Tibial artery (tissue), 4 donors: ENCODE results near the gene ZAP70.

Experiments
- DNase-seq, 2 donors: peaks; one replicate each; pipeline ENCODE4 v3.0.0-alpha.2; 2019
- H3K27ac ChIP-seq, 2 donors: fragments of 200-600 bp; sonication (generic) in 1 of 2; 1 replicate in 1 of 2; 2 replicates in 1 of 2; pipeline ENCODE4 v1.5.1; 2018 to 2019; ENCODE audit warnings: mild to moderate bottlenecking in 1 of 2
- H3K27me3 ChIP-seq, 2 donors: fragments of 200-600 bp; sonication (generic) in 1 of 2; one replicate each; pipeline versions ENCODE4 v1.5.1 to v1.6.0; 2016 to 2019
- H3K36me3 ChIP-seq, 3 donors: fragments of 200-600 bp; sonication (generic) in 2 of 3; one replicate each; pipeline ENCODE4 v1.5.1; 2016 to 2019; ENCODE audit warnings: mild to moderate bottlenecking in 2 of 3
- H3K4me1 ChIP-seq, 4 donors: fragments of 200-600 bp; sonication (generic) in 2 of 4; 1 replicate in 3 of 4; 2 replicates in 1 of 4; pipeline ENCODE4 v1.5.1; 2016 to 2019
- H3K4me3 ChIP-seq, 2 donors: fragments of 200-600 bp; sonication (generic) in 1 of 2; 1 replicate in 1 of 2; 2 replicates in 1 of 2; pipeline ENCODE4 v1.5.1; 2018 to 2019; ENCODE audit warnings: mild to moderate bottlenecking in 2 of 2
- H3K9me3 ChIP-seq, 3 donors: fragments of 200-600 bp; sonication (generic) in 1 of 3; one replicate each; pipeline ENCODE4 v1.5.1; 2016 to 2019
- CTCF ChIP-seq, 2 experiments: fragments of 200-600 bp in 1 of 2; fragments of 450-650 bp in 1 of 2; IDR thresholded peaks; one replicate each; pipeline ENCODE4 v1.5.1; 2017 to 2019; ENCODE audit warnings: antibody characterized with exemption in 2 of 2, mild to moderate bottlenecking in 1 of 2, moderate library complexity in 1 of 2
- intact Hi-C: fragments of 100-400 bp; cut with DNase I; formaldehyde crosslinking; loops from one replicate; pipeline ENCODE4 v1.15.0; 2023; ENCODE audit warnings: low total_unique reads

Gene ZAP70

GRCh38 chr2:97706112-97706511 lies 7.3 kb upstream of the ZAP70 start:
- TF ChIP-seq CTCF (IDR thresholded peaks at IDR 0.05), result no peak
- Histone ChIP-seq H3K4me3 (no peak overlapping the region), H3K4me1 (no peaks in the 10 kb centered on the region), H3K27me3 (peaks cover 0 to 34% of the 10 kb centered on the region in 2 donors), H3K36me3 (peaks cover 0 to 11% (median 0%) of the 10 kb centered on the region in 3 donors), H3K27ac (no peak overlapping the region), H3K9me3 (no peaks in the 10 kb centered on the region)
- intact Hi-C loops, result no loop called here
- DNase-seq, result no peak

GRCh38 chr2:97706708-97707345 lies 6.5 kb upstream of the ZAP70 start:
- Histone ChIP-seq H3K27me3 (peaks cover 0 to 36% of the 10 kb centered on the region in 2 donors), H3K4me1 (no peaks in the 10 kb centered on the region), H3K36me3 (peaks cover 0 to 5% (median 0%) of the 10 kb centered on the region in 3 donors), H3K4me3 (no peak overlapping the region), H3K9me3 (no peaks in the 10 kb centered on the region), H3K27ac (no peak overlapping the region)
- intact Hi-C loops, result no loop called here
- no peak for TF ChIP-seq CTCF (IDR thresholded peaks at IDR 0.05)
- DNase-seq, result no peak

DNA sequence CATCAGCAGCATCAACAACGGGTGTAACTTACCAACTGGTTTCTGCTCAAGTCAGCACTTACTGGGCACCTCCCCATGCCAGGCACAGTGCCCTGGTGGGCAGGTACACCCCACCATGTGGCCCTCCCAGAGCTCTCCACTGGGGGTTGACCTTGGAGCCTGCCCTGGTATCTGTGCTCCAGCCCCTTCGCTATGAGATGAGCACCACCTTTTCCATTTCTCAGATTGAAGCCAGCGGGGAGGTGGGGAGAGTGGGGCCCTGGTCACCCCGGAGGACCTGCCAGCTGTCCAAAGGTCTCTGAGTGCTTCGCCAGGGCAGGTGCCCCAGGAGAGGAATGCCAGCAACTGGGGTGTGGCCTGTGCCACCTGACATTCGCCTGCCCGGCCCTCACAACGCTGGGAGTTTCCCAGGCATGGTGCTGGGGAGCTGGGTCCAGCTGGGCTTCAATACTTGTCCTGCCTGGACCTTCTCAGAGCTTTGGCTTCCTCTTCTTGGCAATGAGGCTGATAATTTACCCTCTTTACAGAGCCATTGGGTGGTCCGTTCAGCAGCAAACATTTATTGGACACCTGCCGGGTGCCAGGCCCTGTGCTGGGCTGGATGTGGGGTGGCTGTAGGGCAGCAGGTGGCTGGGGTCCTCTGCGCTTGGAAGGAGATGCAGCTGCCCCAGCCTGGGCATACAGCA lies 5.9 kb upstream of the ZAP70 start:
- intact Hi-C loops, result no loop called here
- Histone ChIP-seq H3K36me3 (no peaks in the 10 kb centered on the region), H3K27ac (no peak overlapping the region), H3K4me1 (no peaks in the 10 kb centered on the region), H3K9me3 (no peaks in the 10 kb centered on the region), H3K4me3 (no peak overlapping the region), H3K27me3 (peaks cover 0 to 36% of the 10 kb centered on the region in 2 donors)
- no peak for DNase-seq
- no peak for TF ChIP-seq CTCF (IDR thresholded peaks at IDR 0.05)

DNA sequence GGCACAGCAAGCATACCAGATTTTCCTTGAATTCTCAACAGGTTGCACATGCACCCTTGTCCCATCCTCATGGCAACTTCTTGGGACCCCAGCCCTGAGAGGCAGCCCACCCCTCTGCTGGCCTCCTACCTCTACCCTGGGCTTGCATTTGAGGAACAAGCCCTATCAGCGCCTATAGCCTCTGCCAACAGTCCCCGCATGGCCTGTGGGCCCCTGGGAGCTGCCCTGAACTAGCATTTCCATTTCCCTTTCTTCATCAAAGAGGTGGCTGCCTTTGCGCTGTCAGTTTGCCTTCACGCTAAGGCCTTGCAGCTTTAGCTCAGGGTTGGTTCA lies 5.4 kb upstream of the ZAP70 start:
- no peak for TF ChIP-seq CTCF (IDR thresholded peaks at IDR 0.05)
- intact Hi-C loops, result no loop called here
- peaks cover 0 to 36% of the 10 kb centered on the region in 2 donors for H3K27me3 ChIP-seq
- no peaks in the 10 kb centered on the region for H3K9me3 ChIP-seq
- no peak for DNase-seq
- no peak overlapping the region for H3K27ac ChIP-seq
- H3K36me3 ChIP-seq, result no peaks in the 10 kb centered on the region
- no peaks in the 10 kb centered on the region for H3K4me1 ChIP-seq
- H3K4me3 ChIP-seq, result no peak overlapping the region

DNA sequence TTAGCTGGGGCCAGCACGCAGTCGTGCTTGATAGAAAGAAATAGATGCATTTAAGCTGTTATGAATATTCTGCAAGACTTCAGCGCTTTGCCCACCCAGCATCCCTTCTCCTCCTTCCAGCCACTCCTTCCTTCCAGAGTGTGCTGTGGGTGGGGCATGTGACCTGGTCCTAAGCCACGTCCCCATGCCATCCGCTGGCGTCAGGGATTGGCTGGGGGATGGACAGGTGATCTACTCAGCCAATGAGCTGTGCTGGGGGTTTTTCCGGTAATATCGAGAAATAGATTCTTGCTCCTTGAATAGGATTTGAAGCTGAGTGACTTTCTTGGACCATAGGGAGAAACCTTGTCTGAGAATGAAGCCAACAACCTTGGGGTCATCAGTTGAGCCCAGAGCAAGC lies 4.8 kb upstream of the ZAP70 start:
- H3K36me3 ChIP-seq, result no peaks in the 10 kb centered on the region
- TF ChIP-seq CTCF (IDR thresholded peaks at IDR 0.05), result no peak
- H3K27ac ChIP-seq, result no peak overlapping the region
- peaks cover 0 to 36% of the 10 kb centered on the region in 2 donors for H3K27me3 ChIP-seq
- no peaks in the 10 kb centered on the region for H3K4me1 ChIP-seq
- intact Hi-C loops, result no loop called here
- no peaks in the 10 kb centered on the region for H3K9me3 ChIP-seq
- no peak overlapping the region for H3K4me3 ChIP-seq
- no peak for DNase-seq
